Astrocyte of the spinal cord (primary cell): ENCODE data around the gene ROS1.

Source experiments
- DNase-seq: peaks from one replicate; pipeline ENCODE4 v3.0.0; 2011; ENCODE audit warnings: low read depth, low spot score
- H3K4me3 ChIP-seq: 2 replicates; pipeline ENCODE4 v1.5.1; 2011; ENCODE audit warnings: low read depth, mild to moderate bottlenecking, low read length, moderate library complexity
- CTCF ChIP-seq: IDR thresholded peaks from 2 replicates; pipeline ENCODE4 v1.5.1; 2012; ENCODE audit warnings: low read depth, mild to moderate bottlenecking, low read length, inconsistent platforms
- in situ Hi-C: cut with HindIII; loops from 2 replicates; pipeline ENCODE4 v1.10.0; 2017; ENCODE audit warnings: low sequenced_read_pairs

The ROS1 gene

GRCh38 chr6:117399126-117399525 lies 26.6 kb downstream of the ROS1 start:
- in situ Hi-C loops: no loop called here
- no peak for DNase-seq
- no peak overlapping the region for H3K4me3 ChIP-seq
- no peak for TF ChIP-seq CTCF

- DNase-seq: no peak
- TF ChIP-seq CTCF: no peak
- no peak overlapping the region for H3K4me3 ChIP-seq
- in situ Hi-C loops: no loop called here
Observed at GRCh38 chr6:117397536-117398227, 28.1 kb downstream of the ROS1 start.

- in situ Hi-C loops: no loop called here
Observed at GRCh38 chr6:117396228-117396627, 29.5 kb downstream of the ROS1 start.

GRCh38 chr6:117395164-117395563 lies 30.6 kb downstream of the ROS1 start:
- in situ Hi-C loops: no loop called here
- H3K4me3 ChIP-seq: no peak overlapping the region
- DNase-seq: no peak
- TF ChIP-seq CTCF: no peak

More at GRCh38 chr6:117396228-117396627, 29.5 kb downstream of the ROS1 start:
- no peak overlapping the region for H3K4me3 ChIP-seq
- no peak for TF ChIP-seq CTCF
- DNase-seq: no peak

GRCh38 chr6:117393045-117393444 lies 32.7 kb downstream of the ROS1 start:
- in situ Hi-C loops: no loop called here
- H3K4me3 ChIP-seq: no peak overlapping the region
- no peak for TF ChIP-seq CTCF
- no peak for DNase-seq

GRCh38 chr6:117391874-117392583 lies 33.7 kb downstream of the ROS1 start:
- in situ Hi-C loops: no loop called here
- no peak for TF ChIP-seq CTCF
- no peak for DNase-seq
- H3K4me3 ChIP-seq: no peak overlapping the region
